SK-N-SH treated with all-trans-retinoic acid at 6 μM for 48 hours (cell line): ENCODE results near the gene SYTL4.
"Not testable (repeated sequence)": the region's sequence is repeated elsewhere in the genome, so short reads cannot be mapped to it uniquely, and the experiment has no call there.

Source experiments
- ATAC-seq: fragments of 200-7000 bp; cut with Tn5 transposase; 3 replicates; pipeline ENCODE4 v1.9.1; 2020; ENCODE audit warnings: mild to moderate bottlenecking, moderate library complexity
- ARNTL ChIP-seq: fragments of 450-650 bp; formaldehyde crosslinking; IDR thresholded peaks from 2 replicates; pipeline ENCODE4 v1.5.0; 2020; ENCODE audit warnings: low read depth, mild to moderate bottlenecking, moderate library complexity, borderline replicate concordance
- BACH2 ChIP-seq: fragments of 250-450 bp; sonication (Bioruptor Pico); IDR thresholded peaks from 2 replicates; pipeline ENCODE4 v1.9.0; 2021; ENCODE audit warnings: mild to moderate bottlenecking, borderline replicate concordance
- CREB5 ChIP-seq: fragments of 250-450 bp; sonication (Bioruptor Pico); IDR thresholded peaks from 2 replicates; pipeline ENCODE4 v1.5.1; 2020; ENCODE audit warnings: low read depth, mild to moderate bottlenecking, moderate library complexity
- CSDC2 ChIP-seq: fragments of 250-450 bp; sonication (Bioruptor Pico); IDR thresholded peaks from 2 replicates; pipeline ENCODE4 v1.5.0; 2020; ENCODE audit warnings: mild to moderate bottlenecking, moderate library complexity
- PATZ1 ChIP-seq: fragments of 250-450 bp; sonication (Bioruptor Pico); IDR thresholded peaks from 2 replicates; pipeline ENCODE4 v1.8.0; 2020; ENCODE audit warnings: mild to moderate bottlenecking, moderate library complexity, borderline replicate concordance
- POU6F1 ChIP-seq: fragments of 250-450 bp; sonication (Bioruptor Pico); IDR thresholded peaks from 2 replicates; pipeline ENCODE4 v1.8.0; 2021; ENCODE audit warnings: low read depth, mild to moderate bottlenecking, moderate library complexity, borderline replicate concordance
- PPARA ChIP-seq: fragments of 250-450 bp; sonication (Bioruptor Pico); IDR thresholded peaks from 2 replicates; pipeline ENCODE4 v1.5.0; 2020; ENCODE audit warnings: mild to moderate bottlenecking, borderline replicate concordance
- RARB ChIP-seq: fragments of 250-450 bp; sonication (Bioruptor Pico); IDR thresholded peaks from 2 replicates; pipeline ENCODE4 v1.8.0; 2021; ENCODE audit warnings: mild to moderate bottlenecking, moderate library complexity
- TOX ChIP-seq: fragments of 250-450 bp; sonication (Bioruptor Pico); IDR thresholded peaks from 2 replicates; pipeline ENCODE4 v1.8.0; 2021; ENCODE audit warnings: mild to moderate bottlenecking, moderate library complexity, borderline replicate concordance
- TSHZ2 ChIP-seq: fragments of 250-450 bp; sonication (Bioruptor Pico); IDR thresholded peaks from 2 replicates; pipeline ENCODE4 v1.5.0; 2020; ENCODE audit warnings: mild to moderate bottlenecking, moderate library complexity
- ZFP3 ChIP-seq: fragments of 250-450 bp; sonication (Bioruptor Pico); IDR thresholded peaks from 2 replicates; pipeline ENCODE4 v1.5.0; 2020; ENCODE audit warnings: mild to moderate bottlenecking, moderate library complexity
- ZNF565 ChIP-seq: fragments of 450-650 bp; formaldehyde crosslinking; conservative IDR thresholded peaks from 2 replicates; pipeline ENCODE4 v1.5.0; 2020; ENCODE audit warnings: low read depth, mild to moderate bottlenecking, moderate library complexity
- ZNF70 ChIP-seq: fragments of 450-650 bp; formaldehyde crosslinking; IDR thresholded peaks from 2 replicates; pipeline ENCODE4 v1.5.0; 2020; ENCODE audit warnings: mild to moderate bottlenecking, moderate library complexity
- ZNF8 ChIP-seq: fragments of 450-650 bp; formaldehyde crosslinking; IDR thresholded peaks from 2 replicates; pipeline ENCODE4 v1.5.0; 2020; ENCODE audit warnings: mild to moderate bottlenecking, moderate library complexity

Gene SYTL4

GRCh38 chrX:100743009-100743607 lies 11.2 kb upstream of the SYTL4 start:
- no peak for ATAC-seq
- TF ChIP-seq CSDC2 (CRISPR knock-in tag): no peak
- TF ChIP-seq ZNF8: no peak
- TF ChIP-seq CREB5 (CRISPR knock-in tag): no peak
- TF ChIP-seq, all 23 proteins: peak for 0

- not testable (repeated sequence) for ATAC-seq
Observed at GRCh38 chrX:100724006-100724405, 7.9 kb downstream of the SYTL4 start.

- ATAC-seq: no peak
- TF ChIP-seq ZNF565 (CRISPR knock-in tag) (no peak), RARB (CRISPR knock-in tag) (no peak), TOX (CRISPR knock-in tag) (no peak)
Observed at GRCh38 chrX:100721328-100721727, 10.6 kb downstream of the SYTL4 start.

GRCh38 chrX:100720301-100720700 lies 11.6 kb downstream of the SYTL4 start:
- ATAC-seq: no peak

GRCh38 chrX:100719139-100719538 lies 12.8 kb downstream of the SYTL4 start:
- no peak for ATAC-seq
- TF ChIP-seq TOX (CRISPR knock-in tag) (no peak), ZNF70 (CRISPR knock-in tag) (no peak), CSDC2 (CRISPR knock-in tag) (no peak), PPARA (CRISPR knock-in tag) (no peak), RARB (CRISPR knock-in tag) (no peak), TSHZ2 (CRISPR knock-in tag) (no peak), BACH2 (CRISPR knock-in tag) (no peak), POU6F1 (CRISPR knock-in tag) (no peak), ZFP3 (CRISPR knock-in tag) (no peak), PATZ1 (CRISPR knock-in tag) (no peak), ARNTL (CRISPR knock-in tag) (no peak), ZNF8 (no peak)

More at GRCh38 chrX:100720301-100720700, 11.6 kb downstream of the SYTL4 start:
- TF ChIP-seq POU6F1 (CRISPR knock-in tag) (no peak), TSHZ2 (CRISPR knock-in tag) (no peak), PPARA (CRISPR knock-in tag) (no peak), ZNF565 (CRISPR knock-in tag) (no peak)
- TF ChIP-seq, all 23 proteins: peak for 0
